CD4-positive, alpha-beta T cell (primary cell): ENCODE results near the gene TM4SF4. TPM values are rescaled to one million over a fixed set of nuclear protein-coding genes. Genes with fewer than 3 reads are reported as not detected.

Source experiments
- ATAC-seq: fragments of 200-7000 bp; cut with Tn5 transposase; one replicate; pipeline ENCODE4 v1.10.0; 2022; ENCODE audit warnings: mild to moderate bottlenecking; ENCODE audit not compliant: poor library complexity
- CTCF ChIA-PET: fragments of 350-600 bp; sonication (Branson Sonifier 250); formaldehyde crosslinking; loops from one replicate; lab custom pipeline; 2021; ENCODE audit warnings: antibody characterized with exemption, inconsistent platforms; lab: Charles Lee
- POLR2A ChIA-PET: fragments of 350-600 bp; sonication (Branson Sonifier 250); formaldehyde crosslinking; loops from one replicate; lab custom pipeline; 2021; ENCODE audit warnings: antibody characterized with exemption, inconsistent platforms; lab: Charles Lee
- DNase-seq, 14 experiments: peaks; one replicate each; pipeline ENCODE4 v3.0.0-alpha.2; 2013 to 2020; ENCODE audit warnings: mixed read lengths in 2 of 14
- H3K27ac ChIP-seq, 2 donors: one replicate each; pipeline versions ENCODE4 v1.5.1 to v1.7.0; 2013; ENCODE audit warnings: low read length in 2 of 2, low read depth in 1 of 2, mild to moderate bottlenecking in 1 of 2
- H3K27me3 ChIP-seq, 2 experiments: 1 replicate in 1 of 2; 2 replicates in 1 of 2; pipeline versions ENCODE4 v1.6.1 to v1.7.0; 2013; ENCODE audit warnings: low read length in 2 of 2, control low read depth in 1 of 2, mild to moderate bottlenecking in 1 of 2, moderate library complexity in 1 of 2; ENCODE audit not compliant: insufficient read depth in 2 of 2, control insufficient read depth in 1 of 2
- H3K36me3 ChIP-seq: one replicate; pipeline ENCODE4 v1.6.1; 2013; ENCODE audit warnings: low read length, control low read depth; ENCODE audit not compliant: insufficient read depth
- H3K4me1 ChIP-seq: one replicate; pipeline ENCODE4 v1.6.1; 2013; ENCODE audit warnings: low read length, control low read depth; ENCODE audit not compliant: insufficient read depth
- H3K4me3 ChIP-seq: one replicate; pipeline ENCODE4 v1.5.1; 2013; ENCODE audit warnings: mild to moderate bottlenecking, low read length, moderate library complexity
- H3K9me3 ChIP-seq, 2 experiments: 1 replicate in 1 of 2; 2 replicates in 1 of 2; pipeline versions ENCODE4 v1.6.1 to v1.7.0; 2013; ENCODE audit warnings: low read length in 2 of 2, mild to moderate bottlenecking in 2 of 2, control low read depth in 1 of 2, moderate library complexity in 1 of 2; ENCODE audit not compliant: control insufficient read depth in 1 of 2, insufficient read depth in 1 of 2
- H3K27ac Mint-ChIP-seq: one replicate; pipeline ENCODE4 v1.8.0; 2020; ENCODE audit warnings: mixed read lengths
- H3K27me3 Mint-ChIP-seq: one replicate; pipeline ENCODE4 v1.8.0; 2021; ENCODE audit warnings: mixed read lengths
- H3K36me3 Mint-ChIP-seq: one replicate; pipeline ENCODE4 v1.8.0; 2021; ENCODE audit warnings: low read depth, mixed read lengths
- H3K4me1 Mint-ChIP-seq: one replicate; pipeline ENCODE4 v1.8.0; 2021; ENCODE audit warnings: low read depth, mixed read lengths
- H3K4me3 Mint-ChIP-seq: one replicate; pipeline ENCODE4 v1.8.0; 2020; ENCODE audit warnings: mild to moderate bottlenecking, mixed read lengths
- H3K9me3 Mint-ChIP-seq: one replicate; pipeline ENCODE4 v1.8.0; 2020; ENCODE audit warnings: mixed read lengths
- intact Hi-C, 2 experiments: fragments of 100-400 bp; cut with DNase I in 1 of 2; cut with micrococcal nuclease in 1 of 2; formaldehyde crosslinking; loops; one replicate each; pipeline versions ENCODE4 v1.15.1 to v1.9.0; 2023 to 2025; cut with DNase I, micrococcal nuclease
- total RNA-seq, 174 experiments: library from RNA in 2 of 174; stranded (reverse) in 2 of 174; gene quantifications; one replicate each; pipeline ENCODE4 v1.2.3 and lab custom pipeline; 2021 to 2026
- TF ChIP-seq, protein P1 (sequence below): fragments of 200-600 bp; IDR thresholded peaks from one replicate; pipeline ENCODE4 v1.8.0; 2022; ENCODE audit warnings: antibody characterized with exemption, mild to moderate bottlenecking

The TM4SF4 gene
- total RNA-seq, 2 experiments from 2014 or later = not detected

DNA sequence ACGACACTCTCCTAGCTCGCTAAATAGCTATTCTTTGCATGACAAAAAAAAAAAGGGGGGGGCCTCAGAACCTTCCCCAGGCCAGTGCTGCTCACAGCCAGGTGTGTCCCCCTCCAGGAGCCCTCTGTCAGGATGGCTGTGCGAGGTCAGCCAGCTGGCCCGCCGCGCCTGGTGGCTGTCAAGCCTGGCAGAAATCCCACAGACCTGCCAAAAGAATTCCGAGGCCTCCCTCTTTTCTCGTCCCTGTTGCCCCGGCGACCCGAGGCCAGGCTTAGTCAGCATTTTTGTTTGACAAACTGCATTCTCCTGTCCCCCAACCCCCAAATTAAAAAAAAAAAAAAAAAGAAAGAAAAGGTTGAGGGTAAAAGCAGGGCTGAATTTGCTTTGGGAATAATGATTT lies 61.9 kb downstream of the TM4SF4 start:
- intact Hi-C loops = no loop called here
- no peak overlapping the region for H3K4me3 ChIP-seq
- POLR2A ChIA-PET = no interaction called here
- H3K9me3 ChIP-seq = no peaks in the 10 kb centered on the region
- CTCF ChIA-PET = no interaction called here
- H3K4me3 Mint-ChIP-seq = no peak overlapping the region
- DNase-seq (no peak), ATAC-seq (no peak)
- H3K9me3 Mint-ChIP-seq = no peaks in the 10 kb centered on the region
- no peaks in the 10 kb centered on the region for H3K4me1 ChIP-seq
- no peaks in the 10 kb centered on the region for H3K27me3 ChIP-seq
- H3K36me3 Mint-ChIP-seq = no peaks in the 10 kb centered on the region
- no peaks in the 10 kb centered on the region for H3K27me3 Mint-ChIP-seq
- no peaks in the 10 kb centered on the region for H3K36me3 ChIP-seq
- no peak overlapping the region for H3K27ac ChIP-seq
- no peaks in the 10 kb centered on the region for H3K4me1 Mint-ChIP-seq
- H3K27ac Mint-ChIP-seq = no peak overlapping the region
- TF ChIP-seq, protein P1, sequence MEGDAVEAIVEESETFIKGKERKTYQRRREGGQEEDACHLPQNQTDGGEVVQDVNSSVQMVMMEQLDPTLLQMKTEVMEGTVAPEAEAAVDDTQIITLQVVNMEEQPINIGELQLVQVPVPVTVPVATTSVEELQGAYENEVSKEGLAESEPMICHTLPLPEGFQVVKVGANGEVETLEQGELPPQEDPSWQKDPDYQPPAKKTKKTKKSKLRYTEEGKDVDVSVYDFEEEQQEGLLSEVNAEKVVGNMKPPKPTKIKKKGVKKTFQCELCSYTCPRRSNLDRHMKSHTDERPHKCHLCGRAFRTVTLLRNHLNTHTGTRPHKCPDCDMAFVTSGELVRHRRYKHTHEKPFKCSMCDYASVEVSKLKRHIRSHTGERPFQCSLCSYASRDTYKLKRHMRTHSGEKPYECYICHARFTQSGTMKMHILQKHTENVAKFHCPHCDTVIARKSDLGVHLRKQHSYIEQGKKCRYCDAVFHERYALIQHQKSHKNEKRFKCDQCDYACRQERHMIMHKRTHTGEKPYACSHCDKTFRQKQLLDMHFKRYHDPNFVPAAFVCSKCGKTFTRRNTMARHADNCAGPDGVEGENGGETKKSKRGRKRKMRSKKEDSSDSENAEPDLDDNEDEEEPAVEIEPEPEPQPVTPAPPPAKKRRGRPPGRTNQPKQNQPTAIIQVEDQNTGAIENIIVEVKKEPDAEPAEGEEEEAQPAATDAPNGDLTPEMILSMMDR = no peak

DNA sequence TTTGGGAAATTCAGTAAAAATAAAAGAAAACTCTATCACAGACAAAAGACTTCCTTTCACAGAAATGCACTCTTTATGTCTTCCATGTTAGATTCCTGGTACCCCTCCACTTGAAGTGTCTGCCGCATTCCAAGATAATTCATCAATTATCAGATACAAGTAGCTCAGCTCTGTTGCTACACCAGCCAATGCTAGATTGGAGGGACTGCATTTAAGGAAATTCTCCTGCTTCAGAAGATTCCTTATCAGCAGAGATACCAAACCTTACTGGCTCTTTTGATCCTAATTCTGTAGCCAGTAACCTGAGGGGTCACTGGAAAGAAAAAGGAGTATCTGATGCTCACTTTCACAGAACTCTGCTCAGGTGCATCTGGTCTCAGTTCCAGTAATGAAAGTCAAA lies 63.9 kb downstream of the TM4SF4 start:
- Mint-ChIP-seq H3K4me1 (no peaks in the 10 kb centered on the region), H3K27me3 (no peaks in the 10 kb centered on the region), H3K27ac (no peak overlapping the region), H3K9me3 (no peaks in the 10 kb centered on the region), H3K36me3 (no peaks in the 10 kb centered on the region), H3K4me3 (no peak overlapping the region)
- CTCF ChIA-PET = no interaction called here
- POLR2A ChIA-PET = no interaction called here
- H3K4me1 ChIP-seq = no peaks in the 10 kb centered on the region
- DNase-seq (no peak), ATAC-seq (no peak)
- intact Hi-C loops = loop anchor here in 1 of 2 experiments (1.0 kb wide), 1 partner anchor 15 kb away; no protein-coding TSS in a partner anchor
- H3K4me3 ChIP-seq = no peak overlapping the region
- no peaks in the 10 kb centered on the region for H3K9me3 ChIP-seq
- H3K27ac ChIP-seq = no peak overlapping the region
- TF ChIP-seq, protein P1 = no peak
- no peaks in the 10 kb centered on the region for H3K36me3 ChIP-seq
- no peaks in the 10 kb centered on the region for H3K27me3 ChIP-seq

DNA sequence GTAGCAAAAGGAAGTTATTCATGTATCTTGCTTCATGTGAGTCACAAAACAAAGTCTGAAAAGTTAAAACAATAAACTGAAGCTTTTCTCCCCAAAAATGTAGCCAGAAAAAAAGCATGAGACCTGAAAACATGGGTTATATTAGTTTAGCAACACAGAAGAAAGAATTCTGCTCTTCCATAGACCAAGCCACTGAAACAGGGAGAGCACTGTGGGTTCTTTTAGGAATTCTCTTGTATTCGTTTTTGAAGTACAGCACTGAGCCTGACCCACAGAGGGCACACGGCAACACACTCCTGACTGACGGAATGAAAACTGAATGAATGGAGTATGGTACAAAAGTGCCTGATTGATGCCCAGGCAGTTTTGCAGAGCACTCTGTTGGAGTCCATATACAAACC lies 66.6 kb downstream of the TM4SF4 start:
- H3K9me3 Mint-ChIP-seq = no peaks in the 10 kb centered on the region
- Histone ChIP-seq H3K4me3 (no peak overlapping the region), H3K36me3 (no peaks in the 10 kb centered on the region), H3K4me1 (no peaks in the 10 kb centered on the region), H3K27me3 (no peaks in the 10 kb centered on the region), H3K27ac (no peak overlapping the region), H3K9me3 (no peaks in the 10 kb centered on the region)
- H3K36me3 Mint-ChIP-seq = no peaks in the 10 kb centered on the region
- DNase-seq = no peak
- TF ChIP-seq, protein P1 = no peak
- H3K4me1 Mint-ChIP-seq = no peaks in the 10 kb centered on the region
- peaks cover 5% of the 10 kb centered on the region for H3K27me3 Mint-ChIP-seq
- POLR2A ChIA-PET = no interaction called here
- H3K4me3 Mint-ChIP-seq = no peak overlapping the region
- intact Hi-C loops = no loop called here
- CTCF ChIA-PET = no interaction called here
- H3K27ac Mint-ChIP-seq = no peak overlapping the region
- no peak for ATAC-seq
